Nucleus accumbens (tissue), 56 donors: ENCODE measurements around the gene RAP1GAP2.
"Not testable (repeated sequence)": the region's sequence is repeated elsewhere in the genome, so short reads cannot be mapped to it uniquely, and the experiment has no call there.

ENCODE experiments used
- DNase-seq, 56 donors: peaks; one replicate each; lab custom pipeline; 2025; lab: John Stamatoyannopoulos, UW

Gene RAP1GAP2

GRCh38 chr17:2796164-2797125 is at the start of gene RAP1GAP2:
Gene RAP1GAP2, plus strand, starts transcription at chr17:2796438. Its CDS starts 90 bp downstream, at chr17:2796528.
- peak in 17 of 56 donors; percentile 11 to 50 (median 27) for DNase-seq

GRCh38 chr17:2749058-2749783 is 47.0 kb upstream of the RAP1GAP2 start, which contains the start of gene CCDC92B:
Gene CCDC92B, minus strand, starts transcription at chr17:2749652. Its CDS starts 14,507 bp downstream, at chr17:2735145.
- peak in 25 of 56 donors; percentile 19 to 74 (median 59) for DNase-seq

DNA sequence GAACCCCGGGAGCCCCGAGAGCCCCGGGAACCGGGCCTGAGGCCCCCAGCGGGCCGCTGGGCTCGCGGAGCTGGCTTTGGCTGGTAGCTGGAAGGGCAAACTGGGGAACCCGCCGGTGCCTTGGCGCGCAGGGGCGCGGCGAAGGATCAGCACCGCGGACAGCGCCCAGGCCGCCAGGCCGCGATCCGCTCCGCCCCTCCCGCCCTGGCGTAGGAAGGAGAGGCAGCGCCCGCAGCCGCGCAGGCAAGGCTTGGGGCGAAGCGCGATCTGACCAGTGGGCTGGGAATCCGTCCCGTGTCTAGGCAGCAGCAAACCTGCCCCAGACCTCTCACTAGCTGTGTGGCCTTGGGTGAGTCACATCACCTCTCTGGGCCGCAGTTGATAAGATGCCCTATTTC is 46.5 kb upstream of the RAP1GAP2 start:
- DNase-seq, result peak in 45 of 56 donors; percentile 10 to 74 (median 42)

GRCh38 chr17:2750721-2751120 is 45.5 kb upstream of the RAP1GAP2 start:
- no peak for DNase-seq

- no peak for DNase-seq
Observed at GRCh38 chr17:2751491-2751890, 44.7 kb upstream of the RAP1GAP2 start.

- peak in 1 of 56 donors; percentile 31 for DNase-seq
Observed at GRCh38 chr17:2755891-2756724, 40.1 kb upstream of the RAP1GAP2 start.

GRCh38 chr17:2758870-2759269 is 37.4 kb upstream of the RAP1GAP2 start:
- no peak for DNase-seq

DNA sequence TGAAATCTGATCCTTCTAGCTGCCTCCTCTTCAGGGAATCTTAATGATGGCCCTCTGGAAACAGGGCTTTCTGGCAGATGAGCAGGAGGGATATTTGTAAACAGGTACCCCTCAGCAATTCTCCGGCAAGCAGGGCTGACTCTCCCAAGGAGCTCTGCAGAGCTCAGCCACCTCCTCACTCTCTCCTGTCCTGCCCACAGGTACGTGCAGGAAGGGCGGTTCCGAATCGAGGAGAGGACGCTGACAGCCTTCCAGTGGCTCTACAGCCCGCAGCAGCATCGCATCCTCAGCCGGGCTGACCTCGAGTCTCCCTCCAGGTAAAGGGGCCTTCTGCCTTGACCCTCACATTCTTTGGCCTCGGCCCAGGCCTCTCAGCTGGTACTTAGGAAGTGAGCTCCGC is 26.1 kb upstream of the RAP1GAP2 start:
- DNase-seq, result no peak

- no peak for DNase-seq
Observed at GRCh38 chr17:2775206-2775605, 21.0 kb upstream of the RAP1GAP2 start.

- DNase-seq, result peak in 15 of 56 donors; percentile 5 to 52 (median 35)
Observed at GRCh38 chr17:2776589-2777241, 19.5 kb upstream of the RAP1GAP2 start.

GRCh38 chr17:2777242-2777867 is 18.9 kb upstream of the RAP1GAP2 start:
- no peak for DNase-seq

DNA sequence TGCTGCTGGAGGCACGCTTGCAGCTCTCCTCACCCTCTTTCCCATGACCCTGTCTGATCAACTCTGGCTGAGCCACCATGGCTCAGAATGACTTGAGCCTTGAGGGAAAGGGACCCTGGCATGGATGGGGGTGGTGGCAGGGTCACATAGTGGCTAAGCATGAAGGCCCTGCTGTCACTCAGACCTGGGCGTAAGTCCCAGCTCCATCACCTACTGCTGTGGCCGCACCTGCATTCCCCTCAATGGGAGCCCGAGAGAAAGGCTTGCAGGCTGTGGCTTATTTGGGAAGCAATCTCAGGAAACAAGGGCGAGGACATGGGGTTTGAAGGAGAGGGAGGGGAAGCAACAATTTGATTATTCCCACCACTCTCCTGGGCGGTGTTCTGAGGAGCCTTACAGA is 17.7 kb upstream of the RAP1GAP2 start:
- DNase-seq, result no peak

DNA sequence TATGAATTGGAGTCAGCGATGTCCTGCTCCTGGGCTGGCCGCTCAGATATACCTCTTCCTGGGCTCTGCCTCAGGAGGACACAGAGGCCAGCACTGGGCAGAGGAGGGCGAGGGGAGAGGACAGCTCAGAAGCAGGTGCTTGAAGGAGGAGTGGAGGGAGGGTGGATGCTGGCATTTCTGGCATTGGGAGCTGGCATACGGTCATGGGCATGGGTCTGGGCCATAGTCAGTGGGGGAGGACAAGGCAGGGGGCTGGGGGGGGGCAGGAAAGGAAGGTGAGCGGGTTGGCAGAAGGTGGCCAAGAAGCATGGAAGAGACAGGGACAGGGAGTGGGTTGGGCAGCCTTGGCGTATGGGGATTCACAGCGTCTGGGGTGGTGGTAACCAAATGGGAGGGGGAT is 16.7 kb upstream of the RAP1GAP2 start:
- DNase-seq, result no peak

DNA sequence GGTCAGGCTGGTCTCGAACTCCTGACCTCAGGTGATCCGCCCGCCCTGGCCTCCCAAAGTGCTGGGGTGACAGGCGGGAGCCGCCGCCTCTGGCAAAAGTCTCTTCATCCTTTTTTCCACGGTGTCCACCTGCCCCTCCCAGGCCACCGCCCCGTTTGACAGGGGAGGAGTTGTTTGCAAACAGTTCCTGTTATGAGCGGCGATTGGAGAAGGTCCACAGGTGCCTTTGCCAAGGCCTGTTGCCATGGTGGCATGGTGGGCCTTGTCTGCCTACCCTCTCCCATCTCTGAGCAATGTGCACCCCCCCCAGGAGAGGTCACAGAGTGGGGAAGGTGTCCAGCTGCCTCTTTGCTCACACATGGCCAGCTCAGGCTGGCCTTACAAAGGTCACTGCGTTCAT is 16.0 kb upstream of the RAP1GAP2 start:
- no peak for DNase-seq

DNA sequence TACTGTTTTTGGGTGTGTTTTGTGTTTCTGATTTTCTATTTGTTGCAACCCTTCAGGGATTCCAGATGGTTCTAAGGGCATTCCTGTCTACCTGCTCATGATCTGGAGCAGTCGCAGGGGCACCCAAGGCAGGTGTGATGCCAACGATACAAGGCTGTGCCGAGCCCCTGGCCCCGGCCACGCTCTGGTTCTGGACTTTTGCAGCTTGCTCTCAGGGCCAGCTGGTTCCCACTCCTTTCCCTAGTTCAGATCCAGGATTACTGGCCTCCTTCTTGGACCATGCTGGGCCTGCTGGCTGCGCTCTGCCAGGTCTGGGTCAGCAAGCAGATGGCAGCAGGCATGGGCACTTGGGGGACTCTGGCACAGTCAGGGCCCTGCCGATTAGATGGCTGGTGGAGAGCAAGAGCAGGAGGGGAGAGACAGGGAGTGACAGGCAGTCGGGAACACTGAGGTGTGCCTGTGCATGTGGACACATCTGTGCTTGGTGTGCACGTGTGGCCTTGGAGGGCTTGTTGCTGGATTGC is 15.2 kb upstream of the RAP1GAP2 start:
- no peak for DNase-seq

- not testable (repeated sequence) for DNase-seq
Observed at GRCh38 chr17:2781598-2781997, 14.6 kb upstream of the RAP1GAP2 start.

- DNase-seq, result no peak
Observed at GRCh38 chr17:2782055-2782454, 14.2 kb upstream of the RAP1GAP2 start.

GRCh38 chr17:2783310-2784030 is 12.8 kb upstream of the RAP1GAP2 start:
- no peak for DNase-seq
